ENCODE data around the gene DGKQ.

DNA sequence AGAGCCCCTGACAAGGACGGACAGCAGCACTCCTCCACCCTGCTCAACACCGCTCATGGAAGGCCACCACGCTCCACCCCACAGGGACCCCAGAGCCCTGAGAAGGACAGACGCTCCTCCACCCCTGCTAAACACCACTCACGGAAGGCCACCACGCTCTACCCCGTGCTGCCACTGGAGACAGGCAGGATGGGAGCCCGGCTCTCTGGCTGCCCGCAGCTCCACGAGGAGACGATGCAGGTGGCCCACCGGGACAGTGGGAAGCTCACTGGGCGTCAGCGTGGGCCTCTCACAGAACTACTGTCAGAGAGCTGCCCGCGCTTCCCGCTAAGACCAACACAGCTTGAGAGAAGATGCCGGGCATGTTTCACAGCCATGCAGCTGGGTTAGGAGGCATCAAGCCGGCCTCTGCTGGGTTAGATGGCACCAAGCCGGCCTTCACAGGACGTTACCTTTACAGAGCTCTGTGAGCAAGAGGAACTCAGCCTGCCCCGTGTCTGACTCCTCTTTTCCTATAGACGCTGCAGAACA lies 62.1 kb downstream of the DGKQ start:
- TF ChIP-seq MEF2D (CRISPR knock-in tag; IDR thresholded peaks at IDR 0.05): no peak
- TF ChIP-seq, protein P1, sequence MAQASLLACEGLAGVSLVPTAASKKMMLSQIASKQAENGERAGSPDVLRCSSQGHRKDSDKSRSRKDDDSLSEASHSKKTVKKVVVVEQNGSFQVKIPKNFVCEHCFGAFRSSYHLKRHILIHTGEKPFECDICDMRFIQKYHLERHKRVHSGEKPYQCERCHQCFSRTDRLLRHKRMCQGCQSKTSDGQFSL (CRISPR knock-in tag; IDR thresholded peaks at IDR 0.05): no peak
